Stomach (tissue), 9 donors: ENCODE measurements around the gene SNX21. TPM values are rescaled to one million over a fixed set of nuclear protein-coding genes. Genes with fewer than 3 reads are reported as not detected.

Experiments used
- DNase-seq, 2 donors: peaks; one replicate each; pipeline versions ENCODE4 v3.0.0 to v3.0.0-alpha.2; 2013 to 2019
- H3K27ac ChIP-seq, 5 donors: fragments of 200-600 bp in 4 of 5; sonication (generic) in 4 of 5; one replicate each; pipeline ENCODE4 v1.5.1; 2013 to 2019; ENCODE audit warnings: mild to moderate bottlenecking in 1 of 5, moderate library complexity in 1 of 5
- H3K27me3 ChIP-seq, 3 donors: fragments of 200-600 bp; sonication (generic); one replicate each; pipeline ENCODE4 v1.5.1; 2017 to 2019; ENCODE audit warnings: mixed run types in 1 of 3
- H3K36me3 ChIP-seq, 4 donors: fragments of 200-600 bp; sonication (generic); 1 replicate in 3 of 4; 2 replicates in 1 of 4; pipeline ENCODE4 v1.5.1; 2016 to 2019
- H3K4me1 ChIP-seq, 4 donors: fragments of 200-600 bp; sonication (generic); one replicate each; pipeline ENCODE4 v1.5.1; 2016 to 2019
- H3K4me3 ChIP-seq, 4 donors: fragments of 200-600 bp; sonication (generic) in 3 of 4; one replicate each; pipeline ENCODE4 v1.5.1; 2016 to 2019; ENCODE audit warnings: mild to moderate bottlenecking in 1 of 4
- H3K9me3 ChIP-seq, 4 donors: fragments of 200-600 bp; sonication (generic); one replicate each; pipeline ENCODE4 v1.5.1; 2016 to 2019
- EP300 ChIP-seq: sonication (generic); formaldehyde crosslinking; IDR thresholded peaks from one replicate; pipeline ENCODE4 v1.6.1; 2017; ENCODE audit warnings: antibody characterized with exemption
- POLR2A ChIP-seq, 4 donors: fragments of 450-650 bp; IDR thresholded peaks; one replicate each; pipeline ENCODE4 v1.6.1; 2016; ENCODE audit warnings: antibody characterized with exemption in 4 of 4, control low read depth in 2 of 4, mild to moderate bottlenecking in 1 of 4, moderate library complexity in 1 of 4
- POLR2AphosphoS5 ChIP-seq, 3 donors: sonication (generic); formaldehyde crosslinking; IDR thresholded peaks; one replicate each; pipeline ENCODE4 v1.6.1; 2016; ENCODE audit warnings: antibody characterized with exemption in 3 of 3
- WGBS, 5 donors: extraction: QIAGEN DNeasy Blood & Tissue Kit in 3 of 5; methylation state at CpG; one replicate each; pipeline versions ENCODE4 v1.1.5 to v1.1.7; 2013 to 2018; 5-methylcytosine and 5-hydroxymethylcytosine counted together
- intact Hi-C: fragments of 100-400 bp; cut with DNase I; formaldehyde crosslinking; loops from one replicate; pipeline ENCODE4 v1.15.1; 2023; ENCODE audit warnings: low total_unique reads
- polyA plus RNA-seq, 3 donors: library from polyadenylated mRNA; stranded (reverse); fragments of 200-250 nt; gene quantifications; one replicate each; pipeline ENCODE4 v1.2.3, GENCODE V29; 2013
- total RNA-seq, 5 donors: library from RNA; depleted of rRNA; stranded (reverse); fragments of >200 nt; gene quantifications; one replicate each; pipeline versions ENCODE4 v1.1.0 to v1.2.3, GENCODE V29; 2014 to 2016
- TF ChIP-seq, protein P1 (sequence below), 7 experiments: fragments of 450-650 bp in 4 of 7; fragments of 200-600 bp in 3 of 7; sonication (generic) in 3 of 7; IDR thresholded peaks; one replicate each; pipeline ENCODE4 v1.5.1; 2016 to 2019; ENCODE audit warnings: antibody characterized with exemption in 7 of 7, control low read depth in 2 of 7, mild to moderate bottlenecking in 1 of 7
- donor health status: healthy with polysubstance abuse.
- donor health status: Bipolar disorder and iron deficiency.
- donor health status: healthy.

The SNX21 gene
- total and polyA plus RNA-seq, 8 donors, result 15.2 to 120 (median 24.4) TPM

- no peaks in the 10 kb centered on the region for H3K27me3 ChIP-seq
- TF ChIP-seq, protein P1, sequence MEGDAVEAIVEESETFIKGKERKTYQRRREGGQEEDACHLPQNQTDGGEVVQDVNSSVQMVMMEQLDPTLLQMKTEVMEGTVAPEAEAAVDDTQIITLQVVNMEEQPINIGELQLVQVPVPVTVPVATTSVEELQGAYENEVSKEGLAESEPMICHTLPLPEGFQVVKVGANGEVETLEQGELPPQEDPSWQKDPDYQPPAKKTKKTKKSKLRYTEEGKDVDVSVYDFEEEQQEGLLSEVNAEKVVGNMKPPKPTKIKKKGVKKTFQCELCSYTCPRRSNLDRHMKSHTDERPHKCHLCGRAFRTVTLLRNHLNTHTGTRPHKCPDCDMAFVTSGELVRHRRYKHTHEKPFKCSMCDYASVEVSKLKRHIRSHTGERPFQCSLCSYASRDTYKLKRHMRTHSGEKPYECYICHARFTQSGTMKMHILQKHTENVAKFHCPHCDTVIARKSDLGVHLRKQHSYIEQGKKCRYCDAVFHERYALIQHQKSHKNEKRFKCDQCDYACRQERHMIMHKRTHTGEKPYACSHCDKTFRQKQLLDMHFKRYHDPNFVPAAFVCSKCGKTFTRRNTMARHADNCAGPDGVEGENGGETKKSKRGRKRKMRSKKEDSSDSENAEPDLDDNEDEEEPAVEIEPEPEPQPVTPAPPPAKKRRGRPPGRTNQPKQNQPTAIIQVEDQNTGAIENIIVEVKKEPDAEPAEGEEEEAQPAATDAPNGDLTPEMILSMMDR (IDR thresholded peaks at IDR 0.05), result no peak
- TF ChIP-seq EP300, result no peak
- TF ChIP-seq POLR2AphosphoS5 (IDR thresholded peaks at IDR 0.05), result no peak
- no peak for TF ChIP-seq POLR2A (IDR thresholded peaks at IDR 0.05)
- H3K4me3 ChIP-seq, result no peak overlapping the region
- peaks cover 16 to 47% (median 33%) of the 10 kb centered on the region in 4 donors for H3K4me1 ChIP-seq
- peaks cover 15 to 67% (median 57%) of the 10 kb centered on the region in 4 donors for H3K36me3 ChIP-seq
- no peak overlapping the region for H3K27ac ChIP-seq
- intact Hi-C loops, result no loop called here
- WGBS, 5 donors, result 63 to 86% (median 76%) methylated on average over 8 to 9 of the region's 9 CpGs
- H3K9me3 ChIP-seq, result no peaks in the 10 kb centered on the region
- DNase-seq, result no peak
Measured at GRCh38 chr20:45883100-45883469, 49.5 kb downstream of the SNX21 start.

DNA sequence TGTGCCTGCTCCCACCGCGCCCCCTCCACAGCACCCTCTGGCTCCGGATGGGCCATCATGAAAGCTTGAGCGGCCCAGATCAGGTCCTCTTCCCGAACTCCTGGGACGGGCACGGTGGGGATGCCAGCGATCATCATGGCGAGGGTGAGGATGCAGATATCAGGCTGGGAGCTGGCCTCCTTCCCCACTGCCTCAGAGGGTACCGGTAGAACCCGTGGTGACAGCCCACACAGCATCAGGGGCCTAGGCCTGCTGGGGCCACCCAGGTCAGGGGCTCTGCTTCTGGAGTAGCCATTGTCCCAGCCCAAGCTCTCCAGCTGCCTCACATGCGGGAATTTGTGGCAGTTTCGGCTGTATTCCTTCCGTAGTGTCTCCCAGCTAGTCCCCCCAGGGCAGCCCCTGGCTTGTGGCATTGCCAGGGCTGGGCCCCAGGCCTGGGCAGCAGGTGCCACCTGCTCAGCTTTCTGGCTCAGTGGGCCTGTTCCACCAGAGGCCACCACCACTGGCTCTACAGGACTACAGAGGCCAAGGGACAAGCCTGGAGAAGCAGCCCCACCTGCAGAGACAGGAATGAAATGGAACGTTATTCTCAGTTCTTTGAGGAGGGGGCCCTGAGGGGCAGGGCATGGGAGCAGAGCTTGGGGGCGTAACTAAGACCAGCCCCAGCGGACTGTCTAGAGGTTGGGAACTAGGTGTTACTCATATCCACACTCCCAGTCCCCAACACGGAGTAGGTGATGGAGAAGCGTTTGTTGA, 53.2 kb downstream of the SNX21 start:
- H3K9me3 ChIP-seq, result no peaks in the 10 kb centered on the region
- WGBS, 5 donors, result 83 to 93% (median 91%) methylated on average over 7 to 19 of the region's 19 CpGs
- H3K4me3 ChIP-seq, result no peak overlapping the region
- no peak overlapping the region for H3K27ac ChIP-seq
- intact Hi-C loops, result no loop called here
- no peaks in the 10 kb centered on the region for H3K27me3 ChIP-seq
- H3K4me1 ChIP-seq, result peaks cover 15 to 64% (median 45%) of the 10 kb centered on the region in 4 donors
- peaks cover 13 to 64% (median 53%) of the 10 kb centered on the region in 4 donors for H3K36me3 ChIP-seq
- no peak for DNase-seq
- TF ChIP-seq POLR2A (IDR thresholded peaks at IDR 0.05), result no peak
- TF ChIP-seq, protein P1 (IDR thresholded peaks at IDR 0.05), result no peak
- TF ChIP-seq POLR2AphosphoS5 (IDR thresholded peaks at IDR 0.05), result no peak
- TF ChIP-seq EP300, result no peak

- intact Hi-C loops, result no loop called here
- Histone ChIP-seq H3K4me1 (peaks cover 19 to 64% (median 45%) of the 10 kb centered on the region in 4 donors), H3K27ac (no peak within 1 kb of the TSS), H3K36me3 (peaks cover 13 to 64% (median 53%) of the 10 kb centered on the region in 4 donors), H3K27me3 (no peaks in the 10 kb centered on the region), H3K4me3 (no peak within 1 kb of the TSS), H3K9me3 (no peaks in the 10 kb centered on the region)
- DNase-seq, result no peak
- 87 to 93% (median 90%) methylated on average over 8 of the region's 8 CpGs for WGBS, 5 donors
- TF ChIP-seq EP300 (no peak), POLR2A (IDR thresholded peaks at IDR 0.05) (no peak), POLR2AphosphoS5 (IDR thresholded peaks at IDR 0.05) (no peak)
- TF ChIP-seq, protein P1 (IDR thresholded peaks at IDR 0.05), result no peak
Measured at GRCh38 chr20:45887346-45887715, 53.7 kb downstream of the SNX21 start, which contains the start of gene SPATA25. TSS of gene SPATA25 (minus strand) at chr20:45887622. CDS start at chr20:45887590, 32 bp downstream.

GRCh38 chr20:45888681-45889080, 55.1 kb downstream of the SNX21 start:
- Histone ChIP-seq H3K4me1 (peaks cover 21 to 63% (median 51%) of the 10 kb centered on the region in 4 donors), H3K36me3 (peaks cover 15 to 64% (median 52%) of the 10 kb centered on the region in 4 donors), H3K9me3 (no peaks in the 10 kb centered on the region), H3K4me3 (no peak overlapping the region), H3K27me3 (no peaks in the 10 kb centered on the region), H3K27ac (no peak overlapping the region)
- intact Hi-C loops, result no loop called here
- 50 to 92% (median 91%) methylated on average over 1 to 3 of the region's 3 CpGs for WGBS, 5 donors
- no peak for DNase-seq
- TF ChIP-seq, protein P1 (IDR thresholded peaks at IDR 0.05), result no peak
- TF ChIP-seq POLR2A (IDR thresholded peaks at IDR 0.05), result no peak
- TF ChIP-seq POLR2AphosphoS5 (IDR thresholded peaks at IDR 0.05), result no peak
- TF ChIP-seq EP300, result no peak
